ENCODE data around the gene EIF4A3.

- TF ChIP-seq CTCF (IDR thresholded peaks at IDR 0.05 in 4 of 5, conservative IDR thresholded peaks at IDR 0.05 in 1 of 5), result no peak
- no peak for TF ChIP-seq POLR2A (IDR thresholded peaks at IDR 0.05)
Observed at GRCh38 chr17:80095844-80096475, 51.0 kb downstream of the EIF4A3 start.
